ENCODE data around the gene CDC42BPG.

DNA sequence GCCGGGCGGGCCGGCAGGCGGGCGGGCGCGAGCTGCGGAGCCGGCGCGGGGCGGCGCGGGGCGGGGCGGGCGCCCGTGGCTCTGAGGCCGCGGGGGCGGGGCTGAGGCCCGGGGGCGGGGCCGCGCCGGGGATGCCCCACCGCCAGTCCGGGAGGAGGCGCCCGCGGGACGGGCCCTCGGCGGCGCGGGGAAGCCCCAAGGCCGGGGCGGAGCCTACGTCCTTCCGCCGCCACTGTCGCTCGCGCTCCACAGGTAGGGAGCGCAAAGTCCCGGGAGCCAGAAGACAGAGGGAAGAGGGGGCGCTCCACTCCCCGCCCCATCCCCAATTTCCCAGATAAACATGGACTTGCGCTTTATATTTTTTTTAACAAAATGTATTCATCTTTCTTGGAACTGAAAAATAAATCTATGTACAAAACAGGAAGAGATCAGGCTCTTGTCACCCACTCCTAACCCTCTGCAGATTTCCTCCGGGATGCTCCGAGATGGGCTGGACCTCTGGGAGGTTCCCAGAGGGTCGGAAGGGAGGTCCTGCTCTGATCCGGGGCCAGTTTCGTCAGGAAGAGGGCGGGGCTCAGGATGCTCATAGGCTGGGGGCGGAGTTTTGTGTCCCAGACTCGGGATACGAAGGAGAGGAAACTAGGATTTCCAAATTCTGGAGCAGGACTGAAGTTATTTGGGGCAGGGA, 41.2 kb downstream of the CDC42BPG start, which contains the start of gene MAP4K2:
- TF ChIP-seq EZH2 (IDR thresholded peaks at IDR 0.05; ENCODE audit: insufficient read depth, poor library complexity, severe bottlenecking): no peak
- TF ChIP-seq EZH2phosphoT487 (IDR thresholded peaks at IDR 0.05; ENCODE audit: insufficient read depth, low read depth): no peak

All from GM23248 (cell line).